GM18499 (cell line): Measurements from ENCODE around the gene RIMS3.

Experiments
- ATAC-seq: cut with Tn5 transposase; IDR thresholded peaks from one replicate; pipeline ENCODE4 v1.9.1; 2021; ENCODE audit warnings: moderate number of reproducible peaks; ENCODE audit not compliant: insufficient read depth, unreplicated experiment

Gene RIMS3

DNA sequence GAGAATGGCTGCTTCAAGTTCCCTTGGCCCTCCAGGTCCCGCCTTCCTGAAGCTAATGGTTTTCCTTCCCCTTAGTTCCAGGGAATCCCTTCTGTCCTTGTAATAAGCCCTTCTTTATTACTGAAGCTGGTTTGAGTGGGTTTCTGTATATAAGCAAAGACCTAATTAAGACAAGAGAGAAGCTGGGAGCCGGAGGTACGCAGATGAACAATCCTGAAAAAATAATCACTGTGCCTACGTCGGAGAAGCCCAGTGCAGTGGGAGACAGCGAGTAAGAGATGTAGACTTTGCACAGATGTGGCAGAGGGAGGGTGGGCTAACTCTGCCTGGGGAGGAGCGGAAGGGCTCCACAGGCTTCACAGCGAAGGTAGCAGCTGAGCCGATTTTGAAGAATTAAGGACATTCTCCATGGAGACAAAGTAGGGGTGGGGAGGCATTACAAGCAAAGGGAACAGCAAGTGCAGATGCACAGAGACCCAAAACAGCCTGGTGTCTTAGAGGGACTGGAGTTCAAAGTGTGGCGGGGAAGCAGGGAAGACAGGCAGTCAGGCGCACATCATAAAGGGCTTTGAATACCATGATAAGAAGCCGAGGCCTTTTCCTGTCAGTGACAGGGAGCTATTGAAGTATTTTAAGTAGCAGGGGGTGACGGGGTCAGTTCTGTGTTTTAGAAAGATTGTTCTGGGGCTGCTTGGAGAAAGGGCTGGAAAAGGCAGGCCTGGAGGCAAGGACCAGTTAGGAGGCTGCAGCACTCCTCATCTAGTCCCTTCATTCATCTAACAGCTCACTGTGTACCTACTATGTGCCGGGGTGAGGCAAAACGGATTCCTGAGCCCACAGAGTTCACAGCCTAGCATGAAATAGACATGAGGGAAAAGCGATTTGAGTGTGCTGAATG, 6.5 kb downstream of the RIMS3 start:
- no peak for ATAC-seq

DNA sequence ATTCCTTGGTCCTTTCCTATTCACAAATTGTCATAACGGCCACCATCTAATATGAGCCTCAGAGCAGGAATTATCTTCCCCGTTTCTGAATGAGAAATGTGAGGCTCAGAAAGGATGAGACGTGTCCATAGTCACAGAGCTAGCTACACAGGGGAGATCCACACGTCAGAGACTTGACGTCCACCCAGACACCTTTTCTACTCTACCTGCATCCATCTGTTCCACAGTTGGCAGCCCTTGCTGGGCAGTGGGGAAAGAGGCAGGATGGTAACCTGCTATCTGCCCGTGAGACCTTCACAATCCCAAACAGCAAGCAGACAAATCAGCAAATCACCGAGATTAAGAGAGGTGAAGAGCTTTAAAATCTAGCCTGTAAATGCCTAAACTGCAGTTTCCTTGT, 8.4 kb downstream of the RIMS3 start:
- no peak for ATAC-seq

DNA sequence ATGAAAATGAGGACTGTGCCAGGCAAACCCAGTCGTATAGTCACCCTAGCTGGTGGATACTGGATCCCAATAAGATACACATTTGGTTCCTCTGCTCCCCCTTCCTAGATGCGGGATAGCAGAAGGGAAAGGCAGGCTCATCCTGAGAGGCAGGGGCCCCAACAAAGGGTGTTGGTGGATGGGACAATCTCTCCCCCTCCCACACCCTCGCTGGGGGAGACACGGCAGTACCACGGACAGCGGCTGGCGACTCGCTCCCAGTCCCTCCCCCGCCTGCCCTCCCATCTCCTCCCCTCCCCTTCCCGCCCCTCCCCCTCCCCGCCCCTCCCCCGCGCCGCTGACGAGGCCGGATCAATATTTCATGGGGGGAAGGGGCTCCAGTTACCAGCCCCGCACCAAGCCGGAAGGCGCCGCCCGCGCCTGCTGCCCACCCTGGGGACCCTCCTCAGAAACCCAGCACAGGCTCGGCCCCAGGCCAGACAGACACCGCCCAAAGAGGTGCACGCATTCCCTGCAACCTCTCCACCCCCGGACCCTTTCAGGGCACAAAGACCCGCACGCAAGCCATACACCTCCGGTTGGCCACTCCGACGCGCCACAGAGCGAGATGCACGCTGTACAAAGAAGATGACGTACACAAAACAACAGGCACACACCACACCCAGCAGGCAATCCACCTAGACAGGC, 11.5 kb downstream of the RIMS3 start:
- ATAC-seq = no peak

GRCh38 chr1:40652979-40653378, 12.5 kb downstream of the RIMS3 start:
- ATAC-seq = no peak

DNA sequence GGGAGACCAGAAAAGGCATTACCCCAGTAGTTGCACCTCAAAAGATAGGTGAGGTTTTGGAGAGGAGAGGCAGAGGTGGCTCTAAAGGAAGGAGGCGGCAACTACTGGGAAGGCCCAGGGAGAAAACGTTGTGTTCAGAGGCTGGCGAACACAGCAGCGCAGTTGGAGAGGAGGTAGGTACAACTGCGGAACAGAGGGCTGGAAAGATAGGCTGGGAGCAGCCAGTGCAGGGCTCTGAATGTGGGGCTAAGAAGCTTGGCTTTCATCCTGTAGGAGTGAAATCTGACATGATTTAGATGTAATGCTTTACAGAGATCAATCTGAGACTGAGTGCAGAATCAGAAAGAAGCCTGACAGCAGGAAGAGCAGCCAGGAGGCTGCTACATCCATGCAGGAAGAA, 13.0 kb downstream of the RIMS3 start:
- no peak for ATAC-seq

DNA sequence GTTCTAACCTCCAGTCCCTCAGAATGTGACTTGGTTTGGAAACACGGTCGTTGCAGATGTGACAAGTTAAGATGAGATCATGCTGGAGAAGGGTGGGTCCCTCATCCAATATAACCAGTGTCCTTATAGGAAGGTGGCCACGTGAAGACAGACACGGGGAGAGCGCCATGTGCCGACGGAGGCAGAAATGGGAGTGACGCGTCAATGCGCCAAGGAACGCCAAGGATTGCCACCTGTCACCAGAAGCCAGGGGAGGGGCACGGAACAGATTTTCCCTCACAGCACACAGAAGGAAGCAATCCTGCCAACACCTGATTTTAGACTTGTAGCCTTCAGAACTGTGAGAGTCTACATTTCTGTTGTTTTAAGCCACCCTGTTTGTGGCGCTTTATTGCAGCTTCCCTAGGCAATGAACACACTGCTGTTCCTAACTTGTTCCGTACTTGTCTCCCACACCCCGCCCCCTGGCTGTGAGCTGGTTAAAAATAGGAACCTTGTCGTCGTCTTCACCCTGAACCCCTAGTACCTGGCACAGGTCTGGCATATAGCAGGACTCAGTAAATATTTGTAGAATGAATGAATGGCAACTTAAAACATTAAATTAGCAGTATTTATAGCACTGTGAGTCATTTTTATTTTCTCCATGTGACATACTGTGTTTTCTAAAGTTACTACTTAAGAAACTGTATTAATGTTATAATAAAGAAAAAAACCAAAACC, 14.2 kb downstream of the RIMS3 start:
- no peak for ATAC-seq

GRCh38 chr1:40650075-40650474, 15.4 kb downstream of the RIMS3 start:
- no peak for ATAC-seq

DNA sequence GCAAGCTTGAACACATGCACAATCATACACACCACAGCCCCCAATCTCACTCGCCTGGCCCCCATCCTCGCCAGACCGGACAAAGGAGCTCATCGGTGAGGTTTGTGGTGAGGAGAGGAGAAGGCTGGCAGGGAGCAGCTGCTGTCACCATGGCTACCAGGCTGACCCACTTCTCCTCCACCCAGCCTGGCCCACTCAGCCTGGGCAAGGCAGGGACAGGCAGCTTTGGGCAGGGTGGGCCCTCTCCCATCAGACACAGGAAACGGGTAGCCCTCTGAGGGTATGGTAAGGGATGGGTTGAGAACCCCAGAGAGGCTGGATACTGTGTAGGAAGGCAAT, 15.9 kb downstream of the RIMS3 start:
- ATAC-seq = no peak

DNA sequence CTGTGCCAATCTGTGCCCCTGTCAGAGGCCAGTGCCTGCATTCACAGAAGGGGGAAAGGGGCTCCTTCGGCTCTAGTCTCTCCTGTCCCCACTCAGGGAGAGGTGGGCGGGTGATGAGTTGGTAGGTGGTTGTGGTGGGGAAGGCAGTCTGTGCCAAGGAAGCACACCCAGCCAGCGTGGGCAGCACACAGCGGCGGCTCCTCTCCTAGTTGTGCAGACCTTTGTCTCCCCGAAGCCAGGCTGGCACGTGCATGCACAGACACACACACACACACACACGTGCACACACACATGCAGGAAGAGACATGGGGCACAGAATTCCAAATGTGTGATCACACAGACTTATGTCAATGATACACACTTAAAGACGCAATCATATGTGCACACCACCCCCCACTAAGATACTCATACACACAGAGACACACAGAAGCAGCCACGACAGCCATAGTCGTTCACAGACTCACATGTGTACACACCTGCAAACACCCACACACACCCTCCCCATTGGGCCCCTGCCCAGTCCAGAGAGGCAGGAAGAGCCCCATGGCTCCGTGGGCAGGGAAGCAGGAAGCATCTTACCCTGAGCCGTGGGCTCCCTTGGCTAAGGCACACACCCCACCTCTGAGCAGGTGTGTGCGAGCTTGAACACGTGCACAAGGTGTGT, 16.4 kb downstream of the RIMS3 start:
- ATAC-seq = no peak

DNA sequence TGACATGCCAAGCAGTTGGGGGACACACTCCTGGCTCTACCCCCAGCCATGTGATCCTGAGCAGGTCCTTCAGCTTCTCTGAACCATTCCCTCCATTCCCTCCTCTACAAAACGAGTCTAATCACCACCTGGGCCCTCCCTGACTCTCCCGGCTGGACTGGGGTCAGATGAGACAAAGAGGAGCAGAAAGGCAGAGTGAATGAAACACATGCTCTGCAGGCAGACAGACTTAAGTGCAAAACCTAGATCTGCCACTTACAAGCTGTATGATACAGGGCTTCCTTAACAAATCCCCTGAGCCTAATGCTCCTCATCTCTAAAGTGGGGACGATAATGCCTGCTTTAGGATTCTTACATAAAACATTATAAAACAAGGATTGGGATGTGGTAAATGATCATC, 17.3 kb downstream of the RIMS3 start:
- no peak for ATAC-seq

GRCh38 chr1:40646315-40646714, 19.2 kb downstream of the RIMS3 start:
- no peak for ATAC-seq

- ATAC-seq = no peak
Measured at GRCh38 chr1:40645118-40645680, 20.3 kb downstream of the RIMS3 start.

GRCh38 chr1:40641601-40642242, 23.8 kb downstream of the RIMS3 start:
- ATAC-seq = no peak

GRCh38 chr1:40640314-40641076, 25.0 kb downstream of the RIMS3 start:
- no peak for ATAC-seq

DNA sequence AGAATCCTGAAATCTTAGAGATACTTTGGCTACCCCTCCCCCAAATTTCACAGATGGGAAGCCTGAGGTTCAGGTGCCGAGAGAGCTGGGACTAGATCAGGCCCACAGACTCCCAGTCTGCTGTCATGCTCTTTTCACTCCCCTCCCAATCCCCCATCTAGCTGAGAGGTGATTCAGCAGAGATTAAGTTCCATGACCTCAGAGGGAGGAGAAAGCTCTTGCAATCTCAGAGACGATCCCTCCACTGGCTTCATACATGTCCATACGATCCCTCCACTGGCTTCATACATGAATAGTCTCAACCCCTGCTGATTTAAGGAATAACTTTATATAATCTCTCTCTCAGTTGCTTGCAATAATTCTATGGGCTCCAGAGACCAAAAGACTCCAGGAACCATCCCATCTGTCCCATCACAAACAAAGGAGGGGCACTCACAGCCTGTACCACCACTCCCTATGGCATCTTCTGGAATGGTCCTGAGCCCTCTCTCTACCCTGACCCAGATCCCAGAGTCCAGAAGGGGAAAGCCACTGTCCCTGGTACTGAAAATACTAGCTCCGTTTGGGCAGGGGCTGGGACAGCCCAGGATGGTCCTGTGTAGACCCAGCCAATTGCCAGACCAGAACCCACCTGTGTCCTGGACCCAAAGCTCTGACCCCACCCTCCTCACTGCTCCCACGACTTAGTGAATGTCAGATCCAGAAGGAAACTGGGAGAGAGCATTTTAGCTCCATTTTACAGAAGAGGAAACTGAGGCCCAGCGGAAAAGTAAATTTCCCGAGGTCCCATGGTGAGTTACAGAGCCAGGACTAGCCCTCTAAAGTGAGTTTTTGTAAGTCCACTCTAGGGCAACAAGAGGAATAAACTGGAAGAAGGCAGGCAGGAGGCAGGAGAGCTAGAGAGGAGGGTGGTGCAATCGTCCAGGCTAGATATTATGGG, 27.1 kb downstream of the RIMS3 start:
- ATAC-seq = no peak

DNA sequence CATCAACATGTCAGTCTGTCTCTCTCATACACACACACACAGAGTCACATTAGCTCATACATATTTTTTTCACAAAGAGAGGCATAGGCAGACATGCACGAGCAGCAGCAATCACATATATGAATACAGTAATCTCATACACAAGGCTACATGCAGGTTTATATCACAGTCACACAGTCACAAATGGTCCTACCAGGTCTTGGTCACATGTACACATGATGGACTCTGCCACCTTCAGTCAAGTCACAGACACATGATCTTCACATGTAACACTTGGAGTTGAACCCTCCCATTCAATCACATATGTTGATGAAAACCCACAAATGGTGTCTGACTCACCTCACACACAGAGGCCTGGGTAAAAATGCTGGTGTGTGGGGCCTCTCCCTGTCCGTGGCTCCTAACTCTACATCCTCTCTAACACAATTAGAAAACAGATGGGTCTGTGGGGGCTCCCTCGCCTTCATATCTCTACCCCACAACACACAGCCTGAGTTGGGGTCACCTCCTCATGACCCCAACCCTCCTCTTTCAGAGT, 27.9 kb downstream of the RIMS3 start:
- no peak for ATAC-seq

DNA sequence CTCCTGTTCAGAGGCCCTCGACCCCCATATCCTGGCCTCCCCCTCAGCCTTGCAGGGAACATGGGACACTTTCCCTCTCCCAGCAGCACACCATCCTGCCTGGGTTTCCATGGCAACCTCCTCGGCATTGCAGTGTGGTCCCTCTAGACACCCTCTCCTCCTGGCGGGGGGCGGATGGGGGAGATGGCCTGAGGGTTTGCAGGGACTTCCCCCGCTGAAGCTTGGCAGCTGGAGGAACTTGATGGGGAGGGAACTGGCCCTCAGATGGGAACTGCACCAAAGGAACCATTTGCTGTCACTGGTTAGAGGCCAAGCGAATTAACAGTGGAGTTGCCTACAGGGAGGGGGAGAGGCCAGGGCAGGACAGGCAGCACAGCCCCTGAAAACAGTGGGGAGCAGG, 28.7 kb downstream of the RIMS3 start:
- ATAC-seq = no peak
